GM04504 (cell line): ENCODE measurements around the gene KDELR1.

ENCODE experiments used
- DNase-seq: peaks from one replicate; pipeline ENCODE4 v3.0.0-alpha.2; 2012; ENCODE audit warnings: low read depth

Gene KDELR1

DNA sequence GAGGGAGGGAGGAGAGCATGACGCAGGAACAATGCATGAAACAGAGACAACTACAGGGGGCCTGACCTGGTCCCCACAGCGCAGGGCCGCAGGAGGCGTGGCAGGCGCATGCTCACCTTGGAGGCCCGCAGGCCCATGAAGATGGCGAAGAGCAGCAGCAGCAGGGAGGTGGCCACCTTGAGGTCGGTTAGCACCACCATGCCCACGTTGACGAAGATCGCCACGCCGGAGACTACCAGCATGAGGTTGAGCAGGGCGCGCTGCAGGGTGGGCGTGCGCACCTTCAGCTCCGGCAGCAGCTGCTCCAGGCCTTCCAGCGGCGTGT lies 49.0 kb downstream of the KDELR1 start:
- no peak for DNase-seq

DNA sequence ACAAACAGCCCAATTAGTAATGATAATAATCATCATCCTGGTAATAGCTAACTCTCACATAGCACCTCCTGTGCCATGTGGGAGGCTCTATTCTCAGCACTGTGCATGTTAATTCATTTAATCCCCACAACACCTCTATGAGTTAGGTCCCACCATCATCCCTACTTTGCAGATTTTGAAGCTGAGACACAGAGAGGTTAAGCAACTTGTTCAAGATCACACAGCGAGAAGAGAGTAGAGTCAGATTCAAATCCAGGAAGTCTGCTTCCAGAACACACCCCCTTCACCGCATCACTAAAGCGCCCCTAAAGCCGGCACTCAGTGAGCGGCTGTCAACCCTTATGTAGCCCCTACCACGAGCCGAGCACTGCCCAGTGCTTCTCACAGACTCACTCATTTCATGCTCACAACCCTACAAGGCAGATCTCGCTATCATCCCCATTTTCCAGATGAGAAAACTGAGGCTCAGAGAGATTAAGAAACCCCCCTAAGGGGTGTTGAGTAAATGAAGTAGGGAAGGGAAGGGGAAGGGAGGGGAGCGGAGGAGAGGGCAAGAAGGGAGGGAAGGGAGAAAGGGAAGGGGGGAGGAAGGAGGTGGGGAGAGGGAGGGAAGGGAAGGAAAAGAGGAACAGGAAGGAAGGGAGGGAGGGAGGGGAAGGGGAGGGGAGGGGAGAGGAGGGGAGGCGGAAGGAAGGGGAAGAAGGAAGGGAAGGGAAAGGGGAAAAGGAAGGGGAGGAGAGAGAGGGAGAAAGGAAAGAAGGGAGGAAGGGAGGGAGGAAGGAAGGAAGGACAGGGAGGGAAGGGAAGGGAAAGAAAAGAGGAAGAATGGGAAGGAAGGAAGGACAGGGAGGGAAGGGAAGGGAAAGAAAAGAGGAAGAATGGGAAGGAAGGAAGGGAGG lies 49.6 kb downstream of the KDELR1 start:
- DNase-seq, result no peak

DNA sequence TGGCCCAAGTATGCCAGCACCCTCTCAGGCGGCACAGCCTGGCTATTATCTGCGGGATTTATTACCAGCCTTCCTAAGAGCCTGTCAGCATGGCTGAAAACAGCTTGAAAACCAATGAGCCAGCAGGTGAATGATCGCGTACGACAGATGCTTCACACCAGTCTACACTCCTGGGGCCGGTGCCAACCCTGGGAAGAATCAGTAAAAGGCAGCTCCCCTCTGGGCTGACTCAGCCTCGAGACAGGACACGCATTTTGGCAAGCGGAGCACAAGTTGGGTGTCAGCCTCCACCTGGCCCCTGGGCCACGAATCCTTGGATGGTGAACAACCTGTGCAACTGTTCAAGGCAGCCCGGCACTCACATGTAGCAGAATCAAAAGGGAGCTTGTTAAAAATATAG lies 50.4 kb downstream of the KDELR1 start:
- no peak for DNase-seq

DNA sequence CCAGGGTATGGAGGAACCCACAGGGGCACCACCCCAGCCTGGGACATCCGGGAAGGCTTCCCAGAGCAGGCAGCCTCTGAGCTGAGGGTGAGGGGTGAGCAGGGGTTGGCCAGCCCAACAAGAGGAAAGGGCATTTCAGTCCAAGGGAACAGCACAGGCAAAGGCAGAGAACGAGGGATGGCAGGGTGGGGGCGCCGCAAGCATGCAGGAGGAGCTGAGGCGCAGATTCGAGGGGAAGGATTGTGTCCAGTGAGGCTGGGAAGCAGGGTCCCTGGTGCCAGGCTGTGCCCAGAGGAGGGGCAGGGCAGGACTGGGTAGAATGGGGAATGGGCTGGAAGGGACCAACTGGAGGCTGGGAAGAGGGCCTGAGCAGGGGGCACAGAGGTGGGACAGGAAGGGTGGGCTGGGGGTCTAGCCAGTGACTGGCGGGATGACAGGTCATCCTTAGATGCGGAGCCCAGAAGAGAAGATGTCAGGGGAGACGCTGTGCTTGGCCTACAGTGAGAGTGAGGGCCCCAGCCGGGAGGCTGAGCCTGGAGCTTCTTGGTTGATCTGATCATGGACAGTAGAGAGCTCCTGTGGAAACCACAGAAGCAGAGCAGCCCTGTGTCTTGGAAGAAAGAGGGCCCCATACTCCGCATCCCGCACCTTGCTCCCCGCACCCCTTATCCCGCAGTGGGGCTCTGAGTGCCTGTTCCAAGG lies 52.4 kb downstream of the KDELR1 start:
- no peak for DNase-seq

DNA sequence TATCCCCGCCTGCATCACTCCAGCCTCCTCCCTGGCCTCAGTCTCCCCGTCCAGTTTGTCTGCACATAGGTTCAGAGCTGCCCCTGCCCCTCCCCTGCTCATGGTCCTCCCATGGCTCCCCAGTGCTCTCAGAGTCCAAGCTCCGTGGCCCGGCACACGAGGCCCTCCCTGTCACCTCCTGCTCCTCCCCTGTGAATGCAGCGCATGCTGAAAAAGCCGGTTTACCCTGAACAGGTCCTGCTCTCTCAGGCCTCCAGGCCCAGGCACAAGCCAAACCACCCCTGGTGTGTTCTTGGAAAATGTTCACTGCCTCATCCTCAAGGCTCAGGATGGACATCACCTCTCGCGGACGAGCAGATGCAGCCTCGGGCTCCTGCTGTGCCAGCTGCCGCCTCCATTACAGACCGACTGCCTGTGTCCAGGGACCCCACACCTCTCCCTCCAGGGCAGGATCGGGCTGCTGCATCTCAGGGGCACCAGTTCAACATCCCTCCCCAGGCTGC lies 53.0 kb downstream of the KDELR1 start:
- DNase-seq, result no peak

DNA sequence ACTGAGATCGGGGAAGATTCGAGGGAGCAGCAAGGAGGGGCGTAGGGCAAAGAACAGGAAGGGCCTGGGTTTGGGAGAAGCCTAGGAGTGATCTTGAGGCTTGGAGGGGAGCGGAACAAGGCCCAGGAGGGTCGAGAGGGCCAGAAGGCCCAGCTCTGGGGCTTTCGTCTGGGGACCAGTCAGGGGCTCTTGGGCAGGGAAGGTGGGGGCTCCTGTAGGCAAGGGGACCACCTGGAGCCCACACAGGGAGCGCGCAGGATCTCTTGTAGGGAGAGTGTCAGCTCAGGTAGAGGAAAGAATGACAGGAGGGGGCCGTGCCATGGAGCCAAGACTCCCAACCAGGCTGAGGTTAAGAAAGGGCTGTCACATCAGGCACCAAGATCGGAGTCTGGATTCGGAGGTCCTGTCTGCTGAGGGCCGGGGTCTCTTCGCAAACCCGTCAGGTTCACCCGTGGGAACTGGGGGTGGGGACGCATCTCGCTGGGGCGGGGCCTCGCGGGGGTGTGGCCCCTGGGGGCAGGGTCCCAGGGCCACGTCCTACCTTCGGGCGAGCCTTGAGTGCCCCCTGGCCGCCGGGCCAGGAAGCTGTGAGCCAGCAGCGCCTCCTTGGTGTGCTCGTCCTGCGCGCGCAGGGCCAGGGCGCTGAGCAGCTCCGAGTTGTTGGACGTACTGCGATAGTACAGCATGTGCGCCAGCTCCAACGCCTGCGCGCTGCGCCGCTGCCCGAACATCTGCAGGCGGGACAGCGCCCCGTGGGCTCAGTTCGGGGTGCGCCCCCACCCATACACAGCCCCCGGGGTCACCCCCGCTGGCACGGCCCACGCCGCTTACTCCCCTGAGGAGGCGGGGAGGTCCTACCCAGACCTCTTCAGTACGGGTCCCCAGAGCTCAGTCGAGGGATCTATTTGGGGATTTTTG lies 57.6 kb downstream of the KDELR1 start:
- peak; percentile 83 for DNase-seq

DNA sequence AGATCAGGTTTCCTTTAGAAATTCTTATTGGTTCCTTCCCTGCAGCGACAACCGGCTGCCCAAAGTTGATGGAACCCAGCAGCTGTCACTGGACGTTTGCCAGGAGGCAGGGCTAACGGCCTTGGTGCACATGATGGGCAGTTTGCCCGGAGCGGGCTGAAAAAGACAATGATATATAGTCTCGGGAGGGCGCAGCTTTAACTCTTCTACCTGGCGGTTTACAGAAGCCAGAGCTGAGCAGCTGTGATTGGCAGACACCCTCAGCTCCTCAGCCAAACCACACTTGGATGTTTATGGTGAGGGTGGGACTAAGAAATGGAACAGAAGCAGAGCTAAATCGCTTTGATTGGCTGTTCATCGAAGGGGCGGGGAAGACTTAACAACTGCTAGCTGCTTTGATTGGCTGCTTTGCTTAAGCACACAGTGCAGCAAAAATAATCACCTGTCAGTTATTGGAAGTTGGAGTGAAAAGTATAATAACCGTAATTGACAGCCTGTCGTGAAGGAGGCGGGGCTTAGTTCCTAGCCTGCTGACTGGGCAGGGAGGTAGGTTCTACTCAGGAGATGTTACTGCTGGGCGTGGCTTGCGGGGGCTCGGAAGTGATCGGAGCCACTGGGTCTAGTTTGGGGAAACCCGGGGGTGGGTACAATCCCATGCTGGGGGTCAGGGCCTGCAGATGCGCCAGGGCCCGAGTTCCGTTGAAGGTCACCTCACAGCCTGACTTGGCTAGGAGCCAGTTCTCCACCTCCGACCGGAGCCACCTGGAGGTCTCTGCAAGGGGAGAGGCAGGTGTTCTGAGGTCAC lies 58.5 kb downstream of the KDELR1 start:
- DNase-seq, result peak; percentile 93
